SH-SY5Y (cell line): ENCODE measurements around the gene SH3D19.

Experiments
- GATA2 ChIP-seq: IDR thresholded peaks from 2 replicates; pipeline ENCODE4 v1.6.1; 2011; ENCODE audit warnings: mild to moderate bottlenecking, low read depth, low read length
- GATA3 ChIP-seq: IDR thresholded peaks from 2 replicates; pipeline ENCODE4 v1.6.1; 2011; ENCODE audit warnings: low read depth, mild to moderate bottlenecking, low read length, moderate library complexity

GRCh38 chr4:151197247-151197646 is 128.2 kb downstream of the SH3D19 start:
- TF ChIP-seq GATA3 (no peak), GATA2 (no peak)
